Activated CD8-positive, alpha-beta memory T cell treated with anti-CD3 and anti-CD28 coated beads, Interleukin-2, amount 50 U/mL, for 24 hours (primary cell): ENCODE data around the gene OSBPL2.

ENCODE experiments used
- DNase-seq: peaks from one replicate; pipeline ENCODE4 v3.0.0-alpha.2; 2020; ENCODE audit errors: extremely low read depth

Gene OSBPL2

DNA sequence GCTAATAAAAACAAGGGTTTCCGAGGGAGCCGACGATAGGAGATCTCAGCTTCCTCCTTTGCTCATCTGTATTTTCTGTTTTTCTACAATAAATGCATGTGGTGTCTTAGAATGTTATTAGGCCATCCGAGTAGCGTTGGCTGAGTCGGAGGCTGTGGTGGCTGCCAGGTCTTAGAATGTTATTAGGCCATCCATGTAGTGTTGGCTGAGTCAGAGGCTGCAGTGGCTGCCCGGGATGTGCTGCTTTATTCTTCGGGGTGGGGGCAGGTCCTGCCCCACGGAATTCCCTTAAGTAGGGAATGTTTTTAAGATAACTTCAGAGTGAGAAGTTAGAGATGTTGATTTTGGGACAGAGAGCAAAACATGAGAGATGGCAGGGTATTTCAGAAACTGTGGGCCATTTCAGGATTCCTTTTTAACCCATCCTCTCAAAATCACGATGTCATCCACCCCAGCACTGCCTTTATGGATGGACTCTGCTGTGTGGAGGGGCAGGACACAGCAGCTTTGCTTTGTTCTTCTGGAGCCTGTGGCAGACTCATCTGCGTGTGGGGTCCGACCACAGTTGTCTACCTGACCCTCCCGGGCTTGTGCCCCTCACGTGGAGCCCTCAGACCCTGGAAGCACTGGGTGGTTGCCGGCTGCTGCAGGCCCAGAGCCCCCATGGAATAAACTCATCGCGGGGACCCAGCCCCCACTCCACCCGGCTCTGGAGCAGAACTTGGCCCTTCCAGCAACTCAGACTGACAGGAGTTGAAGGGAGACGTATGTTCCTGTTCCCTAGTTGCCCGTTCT, 20.4 kb downstream of the OSBPL2 start:
- no peak for DNase-seq

DNA sequence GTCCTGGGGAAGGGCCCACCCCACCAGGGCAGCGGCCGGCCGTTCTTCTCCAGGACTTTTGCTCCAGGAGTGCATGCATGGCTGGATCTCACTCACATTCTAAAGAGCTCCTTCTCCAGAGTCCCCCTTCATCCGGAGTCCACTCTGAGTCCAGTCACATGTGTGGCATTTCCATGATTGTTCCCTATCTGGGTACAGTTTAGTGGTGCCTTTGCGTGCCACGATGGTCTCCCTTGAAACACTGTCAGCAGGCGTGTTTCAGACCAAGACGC, 20.9 kb downstream of the OSBPL2 start:
- DNase-seq: no peak

DNA sequence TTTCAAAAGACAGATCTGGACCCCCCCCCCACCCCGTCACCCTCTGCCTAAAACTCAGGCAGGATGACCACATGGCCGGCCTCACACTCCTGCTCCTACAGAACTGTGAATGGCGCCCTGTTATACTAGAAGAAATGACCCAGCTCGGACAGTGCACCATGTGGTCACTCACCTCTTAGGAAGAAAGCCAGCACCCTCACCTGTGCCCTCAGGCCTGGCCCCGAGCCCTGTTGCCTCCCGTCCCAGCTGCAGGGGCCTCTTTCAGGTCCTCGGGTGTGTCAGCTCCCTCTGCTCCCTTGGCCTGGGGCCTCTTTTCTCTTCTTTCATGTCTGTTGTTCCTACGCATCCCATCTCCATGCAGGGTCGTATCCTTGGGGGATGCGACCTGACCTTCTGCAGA, 23.7 kb downstream of the OSBPL2 start:
- DNase-seq: no peak

DNA sequence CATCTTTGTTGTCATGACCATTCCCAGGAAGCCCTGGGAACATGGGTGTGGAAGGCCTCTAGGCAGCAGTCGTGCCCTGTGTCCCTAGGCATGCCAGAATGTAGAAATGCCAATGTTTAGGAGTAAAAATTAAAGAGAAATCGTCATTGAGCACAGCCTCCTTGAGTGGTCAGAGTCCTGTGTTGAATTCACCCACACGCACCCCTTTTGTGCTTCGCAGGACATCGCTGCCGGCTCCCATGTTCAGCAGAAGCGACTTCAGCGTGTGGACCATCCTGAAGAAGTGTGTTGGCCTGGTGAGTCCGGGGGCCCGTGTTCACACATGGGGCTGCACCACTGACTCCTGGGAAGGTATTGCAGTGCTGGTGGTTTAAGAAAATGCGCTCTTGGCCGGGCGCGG, 25.1 kb downstream of the OSBPL2 start:
- DNase-seq: no peak

DNA sequence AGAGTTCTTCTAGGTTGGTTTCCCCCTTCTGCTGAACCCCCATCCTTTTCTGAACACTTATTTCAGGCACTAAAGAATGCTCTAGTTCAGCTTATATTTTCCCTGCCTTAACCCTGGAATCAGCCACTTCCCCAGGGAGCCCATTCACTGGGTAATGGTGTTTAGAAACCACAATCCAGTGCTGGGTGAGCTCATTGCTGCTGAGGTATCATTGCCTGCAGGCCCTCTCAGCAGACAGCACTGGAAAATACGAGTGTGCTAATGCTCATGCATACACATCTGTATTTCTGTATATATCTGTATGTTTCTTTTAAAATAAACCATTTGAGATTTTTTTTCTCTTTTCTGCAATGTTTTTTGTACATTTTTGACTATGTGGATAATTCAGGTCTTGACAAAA, 27.0 kb downstream of the OSBPL2 start:
- no peak for DNase-seq

DNA sequence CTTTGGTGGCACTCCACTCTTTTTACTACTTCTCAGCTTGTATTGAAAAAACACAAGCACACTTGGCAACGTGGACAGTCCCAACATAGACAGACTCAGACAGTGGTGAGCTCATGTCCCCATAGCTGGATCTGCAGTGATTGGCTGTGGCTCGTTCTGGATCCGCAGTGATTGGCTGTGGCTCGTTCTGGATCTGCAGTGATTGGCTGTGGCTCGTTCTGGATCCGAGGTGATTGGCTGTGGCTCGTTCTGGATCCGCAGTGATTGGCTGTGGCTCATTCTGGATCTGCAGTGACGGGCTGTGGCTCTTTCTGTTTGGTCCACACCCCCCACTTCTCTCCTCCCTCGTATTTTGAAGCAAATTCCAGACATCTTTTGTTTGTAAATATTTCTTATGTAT, 28.0 kb downstream of the OSBPL2 start:
- DNase-seq: no peak

DNA sequence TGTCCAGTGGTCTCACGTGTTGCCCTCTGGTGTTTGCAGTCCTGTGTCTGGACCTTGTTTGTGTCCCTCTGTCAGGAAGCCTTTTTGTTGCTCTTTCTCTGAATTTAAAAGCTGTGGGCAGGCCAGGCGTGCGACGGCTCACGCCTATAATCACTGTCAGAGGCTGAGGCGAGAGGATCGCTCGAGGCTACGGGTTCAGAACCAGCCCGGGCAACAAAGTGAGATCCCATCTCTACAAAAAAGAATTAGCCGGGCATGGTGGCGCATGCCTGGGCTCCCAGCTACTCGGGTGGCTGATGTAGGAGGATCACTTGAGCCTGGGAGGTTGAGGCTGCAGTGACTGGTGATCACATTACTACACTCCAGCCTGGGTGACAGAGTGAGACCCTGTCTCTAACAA, 28.5 kb downstream of the OSBPL2 start:
- DNase-seq: no peak

DNA sequence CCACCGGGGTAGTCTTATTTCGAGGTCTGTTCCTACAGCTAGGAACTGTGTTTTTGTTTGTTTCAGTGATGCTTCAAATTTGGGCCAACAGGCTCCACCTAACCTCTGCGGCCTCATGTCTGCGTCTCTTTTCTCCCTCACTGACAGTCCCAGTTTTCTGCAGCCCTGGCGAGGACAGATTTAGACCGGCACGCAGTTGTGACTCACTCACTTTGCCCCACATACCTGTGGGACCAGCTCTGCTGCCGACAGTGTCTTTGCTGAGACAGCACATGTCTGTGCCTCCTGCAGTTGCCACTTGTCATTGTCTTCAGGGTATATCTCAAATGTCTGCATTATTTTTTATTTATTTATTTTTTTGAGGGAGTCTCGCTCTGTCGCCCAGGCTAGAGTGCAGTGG, 29.2 kb downstream of the OSBPL2 start:
- DNase-seq: no peak

DNA sequence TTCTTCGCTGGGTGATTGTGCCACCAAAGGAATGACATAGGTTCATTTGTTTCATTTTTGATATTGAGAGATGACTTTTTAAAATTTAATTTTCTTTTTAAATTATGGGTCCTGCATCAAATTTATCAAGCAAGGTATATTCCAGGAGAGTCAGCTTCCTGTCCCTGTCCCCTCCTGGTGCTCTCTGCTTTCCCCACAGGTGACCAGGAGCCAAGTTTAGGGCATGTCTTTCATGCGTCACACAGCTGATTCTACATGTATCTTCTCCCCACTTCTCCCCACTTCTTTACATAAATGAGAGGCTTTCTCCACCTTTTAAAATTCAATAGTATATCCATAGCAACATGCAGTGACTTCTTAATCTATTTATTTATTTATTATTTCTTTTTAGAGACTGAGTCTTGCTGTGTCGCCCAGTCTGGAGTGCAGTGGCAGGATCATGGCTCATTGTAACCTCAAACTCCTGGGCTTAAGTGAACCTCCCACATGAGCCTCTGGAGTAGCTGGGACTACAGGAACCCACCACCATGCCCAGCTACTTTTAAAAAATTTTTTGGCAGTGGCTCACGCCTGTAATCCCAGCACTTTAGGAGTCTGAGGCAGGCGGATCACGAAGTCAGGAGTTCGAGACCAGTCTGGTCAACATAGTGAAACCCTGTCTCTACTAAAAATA, 30.0 kb downstream of the OSBPL2 start:
- no peak for DNase-seq

DNA sequence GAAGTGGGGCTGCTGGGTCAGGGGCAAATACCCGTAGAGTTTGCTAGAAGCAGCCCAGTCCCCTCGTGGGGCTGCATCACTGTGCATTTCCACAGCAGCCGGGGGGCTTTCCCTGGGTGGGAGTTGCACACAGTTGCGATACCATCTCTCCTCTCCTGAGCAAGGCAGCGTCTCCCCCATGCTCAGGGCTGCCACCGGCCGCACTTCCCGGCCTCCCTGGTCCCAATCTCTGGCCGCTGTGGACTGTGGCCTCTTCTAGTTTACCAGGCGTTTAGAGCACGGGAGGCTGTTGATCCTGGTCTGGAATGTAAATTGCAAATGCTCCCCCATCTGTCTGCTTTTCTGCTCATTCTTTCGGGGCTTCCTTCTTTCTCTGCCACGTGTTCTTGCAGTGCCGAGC, 31.1 kb downstream of the OSBPL2 start:
- DNase-seq: no peak

DNA sequence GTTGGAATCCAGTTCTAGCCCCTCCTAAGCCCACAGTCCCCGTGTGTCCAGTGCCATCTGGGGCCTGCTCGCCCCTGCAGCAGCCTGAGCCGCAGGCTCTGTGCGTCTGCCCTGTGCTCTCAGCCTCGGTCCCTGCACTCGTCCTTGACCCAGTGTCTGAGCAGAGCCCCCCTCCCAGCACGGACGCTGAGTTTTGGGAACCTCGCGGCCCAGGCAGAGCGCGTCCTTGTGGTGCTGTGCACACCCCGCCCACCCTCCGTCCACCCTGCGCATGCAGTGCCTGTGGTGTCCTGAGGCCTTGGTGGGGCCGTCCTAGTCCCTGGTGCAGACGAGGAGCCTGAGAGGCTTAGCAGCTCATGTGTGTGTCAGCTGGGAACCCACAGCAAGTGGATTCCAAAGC, 31.6 kb downstream of the OSBPL2 start:
- DNase-seq: no peak

DNA sequence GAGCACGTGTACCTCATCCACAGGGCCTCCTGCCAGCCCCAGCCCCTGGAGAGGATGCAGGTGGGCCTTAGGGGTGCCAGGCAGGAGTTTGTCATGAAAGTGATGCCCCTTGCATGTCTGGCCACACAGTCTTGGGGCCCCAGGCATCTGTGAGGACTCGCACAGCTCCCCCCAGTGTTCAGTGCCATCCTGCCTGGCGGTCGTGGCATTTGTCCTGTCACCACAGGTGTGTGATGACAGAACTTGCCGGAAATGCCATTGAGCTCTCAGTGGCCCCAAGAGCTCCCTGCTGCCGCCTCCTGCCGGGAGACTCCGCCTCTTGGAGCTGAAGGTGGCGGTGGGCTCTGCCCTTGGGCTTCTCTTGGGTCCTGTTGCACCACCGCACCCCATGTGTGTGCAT, 33.9 kb downstream of the OSBPL2 start:
- no peak for DNase-seq

DNA sequence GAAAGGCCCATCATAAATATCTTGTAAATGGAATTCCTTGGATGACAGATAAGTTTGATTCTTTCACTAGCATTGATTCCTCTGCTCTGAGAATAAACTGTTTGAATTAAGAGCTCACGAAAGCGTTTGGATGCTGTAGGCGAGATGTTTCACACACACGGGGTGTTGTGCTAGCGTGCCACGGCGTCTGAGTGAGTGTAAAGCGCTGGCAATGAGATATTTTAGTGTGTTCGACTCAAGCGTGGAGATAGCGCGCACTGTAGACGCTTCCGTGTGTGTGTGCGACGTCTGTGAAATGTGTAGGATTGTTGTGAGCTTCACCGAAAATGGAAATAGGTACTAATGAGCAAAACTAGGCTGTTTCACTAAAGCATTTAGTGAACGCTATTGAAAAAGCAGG, 35.1 kb downstream of the OSBPL2 start:
- no peak for DNase-seq

DNA sequence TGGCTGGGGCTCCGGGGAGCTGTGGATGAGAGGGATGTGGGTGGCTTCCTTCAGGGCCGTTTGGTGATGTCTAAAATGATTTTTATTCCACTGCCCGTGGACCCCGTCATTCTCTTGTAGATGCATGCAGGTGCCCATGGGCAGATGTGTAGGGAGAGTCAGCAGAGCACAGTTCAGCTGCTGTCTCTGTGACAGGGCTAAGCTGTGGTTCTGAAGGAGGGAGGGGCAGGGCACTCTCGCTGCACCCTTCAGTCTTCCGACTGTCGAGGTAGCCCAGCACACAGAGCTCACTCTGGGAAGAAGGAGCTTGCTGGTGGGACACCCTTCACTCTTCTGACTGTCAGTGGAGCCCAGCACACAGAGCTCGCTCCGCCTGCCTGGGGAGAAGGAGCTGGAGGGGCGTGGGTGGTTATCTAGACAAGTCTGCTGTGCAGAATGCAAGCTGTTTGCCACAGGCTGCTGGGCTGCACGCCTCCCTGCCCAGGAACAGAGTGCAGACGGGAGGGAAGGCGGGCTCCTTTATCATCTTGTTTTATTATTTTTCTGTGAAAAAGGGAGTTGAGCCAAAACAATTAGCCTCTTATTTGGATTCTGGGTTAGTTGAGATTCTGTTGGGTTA, 36.1 kb downstream of the OSBPL2 start:
- no peak for DNase-seq

DNA sequence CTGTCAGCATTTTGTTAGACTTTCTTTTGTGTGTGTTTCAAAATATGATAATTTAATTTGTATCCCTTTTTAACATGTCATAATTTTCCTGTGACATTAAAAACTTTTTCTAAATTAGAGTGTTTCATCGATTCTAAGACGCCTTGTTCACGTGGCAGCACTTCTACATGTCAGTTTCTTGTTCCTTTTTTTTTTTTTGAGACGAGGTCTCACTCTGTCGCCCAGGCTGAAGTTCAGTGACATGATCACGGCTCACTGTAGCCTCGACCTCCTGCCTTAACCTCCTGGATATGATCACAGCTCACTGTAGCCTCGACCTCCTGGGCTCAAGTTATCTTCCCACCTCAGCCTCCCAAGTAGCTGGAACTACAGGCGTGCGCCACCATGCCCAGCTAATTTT, 36.9 kb downstream of the OSBPL2 start:
- DNase-seq: no peak

DNA sequence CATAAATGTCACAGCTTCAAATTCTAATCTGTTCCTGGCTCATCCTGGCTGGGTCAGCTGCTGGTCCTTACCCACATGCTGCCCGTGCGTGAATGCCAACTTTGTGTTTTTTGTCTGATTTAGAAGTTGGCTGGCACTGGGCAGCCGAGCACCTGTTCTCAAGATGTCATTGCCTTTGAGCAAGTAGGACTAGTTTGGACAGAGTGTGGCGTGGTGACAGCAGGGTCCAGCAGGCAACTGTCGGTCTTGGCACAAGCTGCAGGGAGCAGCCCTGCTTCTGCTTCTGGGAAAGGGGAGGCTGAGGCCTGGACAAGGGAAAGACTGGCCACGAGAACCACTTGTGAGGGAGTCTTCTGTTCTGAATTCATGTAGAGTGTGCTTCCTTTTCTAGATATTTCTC, 38.1 kb downstream of the OSBPL2 start:
- DNase-seq: no peak

DNA sequence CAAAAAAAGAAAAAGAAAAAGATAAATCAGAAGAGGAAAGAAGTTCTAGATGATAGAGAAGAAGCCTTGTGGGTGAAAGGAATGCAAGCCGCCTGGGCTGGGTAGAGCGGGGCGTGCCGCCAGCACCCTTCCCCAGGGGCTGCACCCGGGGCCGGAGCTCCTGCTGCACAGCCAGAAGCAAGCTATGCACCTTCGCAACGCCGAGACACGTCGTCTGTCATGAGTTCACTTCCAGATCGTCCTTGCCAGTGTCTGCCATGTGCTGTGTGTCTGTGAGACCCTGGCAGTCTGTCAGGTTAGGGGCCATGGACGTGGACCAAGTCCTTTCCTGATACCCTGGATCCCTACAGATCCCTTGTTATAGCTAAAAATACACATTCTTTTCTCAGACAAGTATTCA, 38.9 kb downstream of the OSBPL2 start:
- no peak for DNase-seq

DNA sequence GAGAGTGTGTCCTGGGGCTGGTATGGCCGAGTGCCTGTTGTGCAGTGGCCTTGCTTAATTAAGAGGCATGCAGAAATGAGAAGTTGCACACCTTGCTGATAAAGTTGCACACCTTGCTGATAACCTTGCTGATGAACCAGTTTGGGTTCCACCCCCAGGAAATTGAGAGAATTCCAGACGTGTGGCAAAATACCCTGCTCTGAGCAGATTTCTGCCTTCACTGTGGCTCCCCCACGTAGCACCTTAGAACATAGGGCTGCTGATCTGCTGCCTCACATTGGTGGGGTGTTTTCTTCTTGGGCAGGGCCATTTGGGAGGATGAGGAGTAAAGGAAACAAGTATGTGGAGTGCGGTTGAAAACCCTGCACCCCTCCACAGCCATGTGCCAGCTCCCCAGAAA, 42.0 kb downstream of the OSBPL2 start:
- no peak for DNase-seq

DNA sequence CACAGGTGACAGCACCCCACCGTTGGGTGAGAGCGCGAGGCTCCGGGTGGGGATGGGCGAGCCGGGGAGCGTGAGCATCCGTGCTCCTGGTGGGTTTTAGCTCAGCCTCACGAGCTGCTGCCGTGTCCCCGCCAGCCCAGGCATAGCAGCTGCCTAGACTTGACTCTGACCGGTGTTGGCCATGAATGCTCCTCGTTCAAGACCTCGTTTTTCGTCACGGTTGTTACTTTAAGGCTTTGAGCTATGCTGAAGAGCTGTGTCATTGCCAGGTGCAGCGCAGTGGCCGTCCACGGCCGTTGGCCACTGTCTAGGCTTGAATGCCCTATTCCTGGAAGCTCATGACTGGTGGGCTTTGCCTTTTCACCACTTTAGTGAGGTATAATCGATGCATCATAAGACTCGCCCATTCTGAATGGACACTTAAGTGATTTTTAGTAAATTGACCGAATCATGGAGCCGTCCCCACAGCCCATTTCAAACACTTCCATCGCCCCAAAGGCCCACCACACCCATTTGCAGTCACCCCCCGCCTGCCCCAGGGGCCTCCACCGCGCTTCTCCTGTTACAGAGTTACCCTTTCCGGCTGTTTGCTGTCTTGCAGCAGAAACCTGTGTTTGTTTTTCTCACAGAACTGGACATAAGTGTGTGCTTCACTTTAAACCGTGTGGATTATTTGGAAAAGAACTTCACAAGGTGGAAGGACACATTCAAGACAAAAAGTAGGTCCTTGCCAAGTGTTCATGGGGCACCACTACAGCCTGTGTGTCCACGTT, 43.0 kb downstream of the OSBPL2 start:
- DNase-seq: no peak

DNA sequence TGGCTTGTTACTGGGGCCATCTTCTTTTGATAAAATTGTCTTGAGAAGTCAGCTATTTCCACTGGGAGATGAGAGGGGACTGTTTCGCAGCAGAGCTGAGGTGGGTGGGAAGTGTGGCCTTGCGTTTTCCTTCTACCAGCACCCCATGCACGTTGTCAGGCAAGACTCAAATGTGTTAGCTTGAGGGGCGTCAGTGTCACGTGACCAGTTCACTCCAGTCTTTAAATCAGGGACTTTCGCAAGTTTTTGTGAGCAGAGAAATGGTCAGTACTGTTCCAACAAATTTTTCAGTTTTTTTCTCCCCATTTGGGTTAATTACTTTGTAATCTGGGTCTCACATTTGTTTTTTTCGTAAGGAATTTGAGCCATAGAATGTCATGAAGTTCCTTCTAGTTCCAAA, 43.8 kb downstream of the OSBPL2 start:
- DNase-seq: no peak

DNA sequence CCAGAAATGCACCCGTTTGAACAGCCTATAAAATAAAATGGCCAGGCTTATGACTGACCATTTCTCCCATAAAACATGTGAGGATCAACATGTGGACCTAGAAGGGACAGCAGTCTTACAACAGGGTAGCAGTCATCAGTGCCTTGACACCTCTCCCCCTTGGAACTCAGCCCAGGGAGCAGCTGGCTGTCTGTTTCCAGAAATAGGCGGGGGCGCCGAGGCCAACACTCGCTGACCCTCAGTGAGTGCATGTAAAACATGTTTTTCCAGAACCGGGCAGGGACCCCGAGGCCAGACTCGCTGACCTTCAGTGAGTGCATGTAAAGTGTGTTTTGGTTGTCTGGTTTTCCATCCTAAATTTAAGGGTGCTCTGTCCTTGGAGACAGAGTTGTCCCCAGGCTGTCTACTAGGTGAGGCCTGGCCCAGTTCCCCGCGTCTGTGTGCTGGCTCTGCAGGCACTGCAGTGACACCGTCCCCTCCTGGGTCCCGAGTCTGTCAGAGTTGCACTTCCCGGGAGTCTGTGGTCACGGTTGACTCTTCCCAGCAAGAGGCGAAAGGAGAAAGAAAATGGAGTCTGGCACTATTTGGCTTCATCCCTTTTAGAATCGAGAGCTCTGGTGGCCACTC, 44.7 kb downstream of the OSBPL2 start:
- DNase-seq: no peak

DNA sequence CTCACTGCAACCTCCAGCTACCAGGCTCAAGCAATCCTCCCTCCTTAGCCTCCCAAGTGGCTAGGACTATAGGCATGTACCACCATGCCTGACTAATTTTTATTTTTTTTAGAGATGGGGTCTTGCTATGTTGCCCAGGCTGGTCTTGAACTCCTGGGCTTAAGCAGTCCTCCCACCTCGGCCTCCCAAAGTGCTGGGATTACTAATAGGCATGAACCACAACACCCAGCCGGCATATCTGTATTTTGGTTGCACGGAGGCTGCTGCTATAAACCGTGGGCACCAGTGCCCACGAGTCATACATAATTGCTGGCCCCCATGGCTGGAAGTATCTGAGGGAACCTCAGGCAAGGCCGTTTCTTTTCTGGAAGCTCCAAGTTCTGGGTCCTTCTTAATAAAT, 46.1 kb downstream of the OSBPL2 start:
- no peak for DNase-seq
